ENCODE data around the gene NARS2.

NARS2 gene

GRCh38 chr11:78478536-78478935 is 96.1 kb downstream of the NARS2 start:
- Histone ChIP-seq H3K27ac (no peak overlapping the region), H3K79me2 (ENCODE audit: insufficient read depth, low read depth) (no peaks in the 10 kb centered on the region), H3K9ac (no peak overlapping the region), H4K20me1 (ENCODE audit: insufficient read depth) (no peaks in the 10 kb centered on the region), H3K36me3 (ENCODE audit: insufficient read depth) (no peaks in the 10 kb centered on the region), H2AFZ (ENCODE audit: low read depth) (no peak overlapping the region), H3K4me2 (no peak overlapping the region), H3K4me1 (ENCODE audit: low read depth, poor library complexity, severe bottlenecking) (no peaks in the 10 kb centered on the region), H3K4me3 (IDR thresholded peaks at IDR 0.05; ENCODE audit: insufficient read depth, low read depth, low read length) (no peak overlapping the region), H3K27me3 (ENCODE audit: insufficient read depth, low read depth) (no peaks in the 10 kb centered on the region)
- no peak for TF ChIP-seq CTCF (conservative IDR thresholded peaks at IDR 0.05; ENCODE audit: low read depth, low read length)

- Histone ChIP-seq H3K79me2 (ENCODE audit: insufficient read depth, low read depth) (no peaks in the 10 kb centered on the region), H3K4me2 (no peak overlapping the region), H3K9ac (no peak overlapping the region), H3K36me3 (ENCODE audit: insufficient read depth) (no peaks in the 10 kb centered on the region), H4K20me1 (ENCODE audit: insufficient read depth) (no peaks in the 10 kb centered on the region), H2AFZ (ENCODE audit: low read depth) (no peak overlapping the region), H3K27me3 (ENCODE audit: insufficient read depth, low read depth) (no peaks in the 10 kb centered on the region), H3K4me3 (IDR thresholded peaks at IDR 0.05; ENCODE audit: insufficient read depth, low read depth, low read length) (no peak overlapping the region), H3K4me1 (ENCODE audit: low read depth, poor library complexity, severe bottlenecking) (no peaks in the 10 kb centered on the region), H3K27ac (no peak overlapping the region)
- TF ChIP-seq CTCF (conservative IDR thresholded peaks at IDR 0.05; ENCODE audit: low read depth, low read length), result no peak
These were observed 98.6 kb downstream of the NARS2 start for GRCh38 chr11:78476066-78476465.

- no peak overlapping the region for H3K9ac ChIP-seq
- TF ChIP-seq CTCF (conservative IDR thresholded peaks at IDR 0.05; ENCODE audit: low read depth, low read length), result no peak
- H2AFZ ChIP-seq (ENCODE audit: low read depth), result no peak overlapping the region
- H3K36me3 ChIP-seq (ENCODE audit: insufficient read depth), result no peaks in the 10 kb centered on the region
- H3K79me2 ChIP-seq (ENCODE audit: insufficient read depth, low read depth), result no peaks in the 10 kb centered on the region
- no peak overlapping the region for H3K27ac ChIP-seq
- no peak overlapping the region for H3K4me3 ChIP-seq (IDR thresholded peaks at IDR 0.05; ENCODE audit: insufficient read depth, low read depth, low read length)
- H3K4me2 ChIP-seq, result no peak overlapping the region
- H3K27me3 ChIP-seq (ENCODE audit: insufficient read depth, low read depth), result no peaks in the 10 kb centered on the region
- no peaks in the 10 kb centered on the region for H3K4me1 ChIP-seq (ENCODE audit: low read depth, poor library complexity, severe bottlenecking)
- no peaks in the 10 kb centered on the region for H4K20me1 ChIP-seq (ENCODE audit: insufficient read depth)
These were observed 100.2 kb downstream of the NARS2 start for GRCh38 chr11:78474451-78474850.

- no peaks in the 10 kb centered on the region for H3K27me3 ChIP-seq (ENCODE audit: insufficient read depth, low read depth)
- no peak overlapping the region for H3K4me2 ChIP-seq
- H3K9ac ChIP-seq, result no peak overlapping the region
- H3K27ac ChIP-seq, result no peak overlapping the region
- no peak overlapping the region for H3K4me3 ChIP-seq (IDR thresholded peaks at IDR 0.05; ENCODE audit: insufficient read depth, low read depth, low read length)
- TF ChIP-seq CTCF (conservative IDR thresholded peaks at IDR 0.05; ENCODE audit: low read depth, low read length), result no peak
- H3K36me3 ChIP-seq (ENCODE audit: insufficient read depth), result no peaks in the 10 kb centered on the region
- no peaks in the 10 kb centered on the region for H4K20me1 ChIP-seq (ENCODE audit: insufficient read depth)
- H2AFZ ChIP-seq (ENCODE audit: low read depth), result no peak overlapping the region
- no peaks in the 10 kb centered on the region for H3K79me2 ChIP-seq (ENCODE audit: insufficient read depth, low read depth)
- H3K4me1 ChIP-seq (ENCODE audit: low read depth, poor library complexity, severe bottlenecking), result no peaks in the 10 kb centered on the region
These were observed 101.8 kb downstream of the NARS2 start for GRCh38 chr11:78472905-78473304.

- no peak overlapping the region for H3K9ac ChIP-seq
- no peak overlapping the region for H3K4me3 ChIP-seq (IDR thresholded peaks at IDR 0.05; ENCODE audit: insufficient read depth, low read depth, low read length)
- H3K4me1 ChIP-seq (ENCODE audit: low read depth, poor library complexity, severe bottlenecking), result peaks cover 3% of the 10 kb centered on the region
- H3K4me2 ChIP-seq, result no peak overlapping the region
- H3K27ac ChIP-seq, result no peak overlapping the region
- H4K20me1 ChIP-seq (ENCODE audit: insufficient read depth), result no peaks in the 10 kb centered on the region
- TF ChIP-seq CTCF (conservative IDR thresholded peaks at IDR 0.05; ENCODE audit: low read depth, low read length), result no peak
- H3K79me2 ChIP-seq (ENCODE audit: insufficient read depth, low read depth), result no peaks in the 10 kb centered on the region
- no peaks in the 10 kb centered on the region for H3K27me3 ChIP-seq (ENCODE audit: insufficient read depth, low read depth)
- H2AFZ ChIP-seq (ENCODE audit: low read depth), result no peak overlapping the region
- H3K36me3 ChIP-seq (ENCODE audit: insufficient read depth), result no peaks in the 10 kb centered on the region
These were observed 102.3 kb downstream of the NARS2 start for GRCh38 chr11:78472382-78472781.
